ENCODE results near the gene PBXIP1.

The PBXIP1 gene

GRCh38 chr1:154934358-154934948, 21.4 kb downstream of the PBXIP1 start:
- TF ChIP-seq, protein P1, sequence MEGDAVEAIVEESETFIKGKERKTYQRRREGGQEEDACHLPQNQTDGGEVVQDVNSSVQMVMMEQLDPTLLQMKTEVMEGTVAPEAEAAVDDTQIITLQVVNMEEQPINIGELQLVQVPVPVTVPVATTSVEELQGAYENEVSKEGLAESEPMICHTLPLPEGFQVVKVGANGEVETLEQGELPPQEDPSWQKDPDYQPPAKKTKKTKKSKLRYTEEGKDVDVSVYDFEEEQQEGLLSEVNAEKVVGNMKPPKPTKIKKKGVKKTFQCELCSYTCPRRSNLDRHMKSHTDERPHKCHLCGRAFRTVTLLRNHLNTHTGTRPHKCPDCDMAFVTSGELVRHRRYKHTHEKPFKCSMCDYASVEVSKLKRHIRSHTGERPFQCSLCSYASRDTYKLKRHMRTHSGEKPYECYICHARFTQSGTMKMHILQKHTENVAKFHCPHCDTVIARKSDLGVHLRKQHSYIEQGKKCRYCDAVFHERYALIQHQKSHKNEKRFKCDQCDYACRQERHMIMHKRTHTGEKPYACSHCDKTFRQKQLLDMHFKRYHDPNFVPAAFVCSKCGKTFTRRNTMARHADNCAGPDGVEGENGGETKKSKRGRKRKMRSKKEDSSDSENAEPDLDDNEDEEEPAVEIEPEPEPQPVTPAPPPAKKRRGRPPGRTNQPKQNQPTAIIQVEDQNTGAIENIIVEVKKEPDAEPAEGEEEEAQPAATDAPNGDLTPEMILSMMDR (IDR thresholded peaks at IDR 0.05; ENCODE audit: unreplicated experiment in 3 of 3) = no peak
- Mint-ChIP-seq H3K4me1 (peaks cover 23% of the 10 kb centered on the region), H3K9me3 (no peaks in the 10 kb centered on the region), H3K27ac (no peak overlapping the region), H3K27me3 (ENCODE audit: low read depth) (no peaks in the 10 kb centered on the region), H3K4me3 (peak overlapping the region; percentile 56 to 96 (median 60)), H3K36me3 (ENCODE audit: low read depth) (peaks cover 13% of the 10 kb centered on the region)

DNA sequence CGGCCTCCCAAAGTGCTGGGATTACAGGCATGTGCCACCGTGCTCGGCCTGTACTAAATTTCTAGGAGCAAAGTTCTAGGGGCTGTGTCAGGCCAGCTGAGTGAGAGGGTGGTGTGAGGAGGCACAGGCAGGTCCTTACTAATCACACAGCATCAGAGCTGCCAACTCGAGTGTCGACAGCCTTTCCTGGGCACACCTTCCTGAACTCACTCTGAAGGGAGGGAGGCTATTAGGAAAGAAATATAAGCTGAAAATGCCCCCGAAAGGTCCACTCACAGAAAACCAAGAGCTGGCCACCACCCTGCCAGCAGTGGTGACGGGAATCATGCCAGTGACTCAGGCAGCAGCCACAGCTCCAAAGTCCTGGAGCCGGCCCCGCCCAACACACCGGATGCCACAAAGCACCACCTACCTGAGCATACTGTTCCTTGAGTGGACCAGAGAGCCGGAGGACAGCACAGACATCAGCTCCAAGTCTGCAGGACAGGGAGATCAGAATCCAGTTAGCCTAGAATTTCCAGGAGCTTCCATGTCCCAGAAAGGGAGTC, 23.9 kb downstream of the PBXIP1 start:
- Mint-ChIP-seq H3K9me3 (no peaks in the 10 kb centered on the region), H3K4me3 (no peak overlapping the region), H3K36me3 (ENCODE audit: low read depth) (peaks cover 22% of the 10 kb centered on the region), H3K27ac (no peak overlapping the region), H3K4me1 (peaks cover 5% of the 10 kb centered on the region), H3K27me3 (ENCODE audit: low read depth) (no peaks in the 10 kb centered on the region)
- TF ChIP-seq, protein P1 (IDR thresholded peaks at IDR 0.05; ENCODE audit: unreplicated experiment in 3 of 3) = no peak

- no peak overlapping the region for H3K4me3 Mint-ChIP-seq
- peaks cover 48% of the 10 kb centered on the region for H3K36me3 Mint-ChIP-seq (ENCODE audit: low read depth)
- no peak overlapping the region for H3K27ac Mint-ChIP-seq
- H3K4me1 Mint-ChIP-seq = no peaks in the 10 kb centered on the region
- TF ChIP-seq, protein P1 (IDR thresholded peaks at IDR 0.05; ENCODE audit: unreplicated experiment in 3 of 3) = no peak
- no peaks in the 10 kb centered on the region for H3K27me3 Mint-ChIP-seq (ENCODE audit: low read depth)
- no peaks in the 10 kb centered on the region for H3K9me3 Mint-ChIP-seq
Observed at GRCh38 chr1:154926201-154926600, 29.7 kb downstream of the PBXIP1 start.

- Mint-ChIP-seq H3K27me3 (ENCODE audit: low read depth) (no peaks in the 10 kb centered on the region), H3K4me3 (no peak overlapping the region), H3K36me3 (ENCODE audit: low read depth) (peaks cover 44% of the 10 kb centered on the region), H3K27ac (no peak overlapping the region), H3K9me3 (no peaks in the 10 kb centered on the region), H3K4me1 (no peaks in the 10 kb centered on the region)
- TF ChIP-seq, protein P1 (IDR thresholded peaks at IDR 0.05; ENCODE audit: unreplicated experiment in 3 of 3) = no peak
Observed at GRCh38 chr1:154925335-154926170, 30.3 kb downstream of the PBXIP1 start.

GRCh38 chr1:154923695-154924094, 32.2 kb downstream of the PBXIP1 start:
- H3K9me3 Mint-ChIP-seq = no peaks in the 10 kb centered on the region
- TF ChIP-seq, protein P1 (IDR thresholded peaks at IDR 0.05; ENCODE audit: unreplicated experiment in 3 of 3) = no peak
- no peak overlapping the region for H3K27ac Mint-ChIP-seq
- H3K4me1 Mint-ChIP-seq = no peaks in the 10 kb centered on the region
- H3K36me3 Mint-ChIP-seq (ENCODE audit: low read depth) = peaks cover 38% of the 10 kb centered on the region
- no peaks in the 10 kb centered on the region for H3K27me3 Mint-ChIP-seq (ENCODE audit: low read depth)
- no peak overlapping the region for H3K4me3 Mint-ChIP-seq
